ENCODE results near the gene COX6B2. TPM values are rescaled to one million over a fixed set of nuclear protein-coding genes. Genes with fewer than 3 reads are reported as not detected.

COX6B2 gene
- total RNA-seq, 1 experiment from 2014 or later: 3.3 TPM

- POLR2A ChIA-PET (ENCODE audit: unreplicated experiment): no interaction called here
- H3K4me2 ChIP-seq: no peak overlapping the region
- H3K79me2 ChIP-seq (ENCODE audit: low read depth): peaks cover 5% of the 10 kb centered on the region
- no peak overlapping the region for H3K27ac ChIP-seq
- no TSS peak for BruUV-seq (replicated peaks)
- no peak overlapping the region for H3K4me3 ChIP-seq
- no peaks in the 10 kb centered on the region for H3K27me3 ChIP-seq (ENCODE audit: insufficient read depth, low read depth)
- CTCF ChIA-PET: interaction anchor here (0.6 kb wide), 2 partner anchors 54 to 187 kb away, joined by 3 to 4 read pairs; no protein-coding TSS in a partner anchor
- H3K4me1 ChIP-seq (replicated peaks; ENCODE audit: insufficient read depth): peaks cover 32% of the 10 kb centered on the region
- TF ChIP-seq EZH2 (IDR thresholded peaks at IDR 0.05; ENCODE audit: low read depth) (no peak), CTCF (conservative IDR thresholded peaks at IDR 0.05) (no peak)
- no peaks in the 10 kb centered on the region for H3K9me2 ChIP-seq (ENCODE audit: insufficient read depth)
- H3K9me3 ChIP-seq (ENCODE audit: insufficient read depth, low read depth): no peaks in the 10 kb centered on the region
- 0 out of 2 replicates have a peak, but pooled peaks cover 5% of the 10 kb centered on the region for H3K36me3 ChIP-seq (ENCODE audit: low read depth)
- intact Hi-C loops (cut with micrococcal nuclease; ENCODE audit: unreplicated experiment): no loop called here
- H3F3A ChIP-seq (ENCODE audit: insufficient read depth, low read depth): peaks cover 13% of the 10 kb centered on the region; the same call in 1 of the 2 replicates
- DNase-seq: no peak
- H2AFZ ChIP-seq: no peak overlapping the region
- peaks cover 13% of the 10 kb centered on the region for H4K20me1 ChIP-seq (ENCODE audit: insufficient read depth)
Observed at GRCh38 chr19:55346725-55347441, 7.6 kb downstream of the COX6B2 start.

GRCh38 chr19:55345818-55346724 lies 8.4 kb downstream of the COX6B2 start:
- Histone ChIP-seq H2AFZ (no peak overlapping the region), H3K36me3 (ENCODE audit: low read depth) (0 out of 2 replicates have a peak, but pooled peaks cover 5% of the 10 kb centered on the region), H3K27me3 (ENCODE audit: insufficient read depth, low read depth) (no peaks in the 10 kb centered on the region), H3K4me2 (no peak overlapping the region), H3K79me2 (ENCODE audit: low read depth) (peaks cover 11% of the 10 kb centered on the region), H3K4me1 (replicated peaks; ENCODE audit: insufficient read depth) (peaks cover 31% of the 10 kb centered on the region), H3K27ac (no peak overlapping the region), H3K9me2 (ENCODE audit: insufficient read depth) (no peaks in the 10 kb centered on the region), H4K20me1 (ENCODE audit: insufficient read depth) (peaks cover 19% of the 10 kb centered on the region), H3K9me3 (ENCODE audit: insufficient read depth, low read depth) (no peaks in the 10 kb centered on the region), H3F3A (ENCODE audit: insufficient read depth, low read depth) (peaks cover 6% of the 10 kb centered on the region; the same call in 1 of the 2 replicates), H3K4me3 (no peak overlapping the region)
- POLR2A ChIA-PET (ENCODE audit: unreplicated experiment): interaction anchor here (0.6 kb wide), 4 partner anchors 12 to 158 kb away, joined by 3 to 7 read pairs (median 4); no protein-coding TSS in a partner anchor
- intact Hi-C loops (cut with micrococcal nuclease; ENCODE audit: unreplicated experiment): no loop called here
- no TSS peak for BruUV-seq (replicated peaks)
- CTCF ChIA-PET: interaction anchor here (0.6 kb wide), 2 partner anchors 8 to 53 kb away, joined by 4 read pairs; partner anchors contain the start of gene COX6B2
- peak in 1 of 2 experiments; percentile 85 for DNase-seq
- TF ChIP-seq CTCF (conservative IDR thresholded peaks at IDR 0.05) (no peak), EZH2 (IDR thresholded peaks at IDR 0.05; ENCODE audit: low read depth) (no peak)

All from PC-9 (cell line).